Measurements from ENCODE around the gene ELP4.

ELP4 gene

GRCh38 chr11:31824879-31825837 is 315.6 kb downstream of the ELP4 start:
- DNase-seq (ENCODE audit: low read depth), result no peak

GRCh38 chr11:31825838-31826484 is 316.4 kb downstream of the ELP4 start:
- DNase-seq (ENCODE audit: low read depth), result no peak

- DNase-seq (ENCODE audit: low read depth), result no peak
Measured at GRCh38 chr11:31826536-31827438, 317.2 kb downstream of the ELP4 start.

GRCh38 chr11:31827455-31828206 is 318.1 kb downstream of the ELP4 start:
- no peak for DNase-seq (ENCODE audit: low read depth)

- no peak for DNase-seq (ENCODE audit: low read depth)
Measured at GRCh38 chr11:31828217-31828616, 318.6 kb downstream of the ELP4 start.

GRCh38 chr11:31830406-31830805 is 320.8 kb downstream of the ELP4 start:
- no peak for DNase-seq (ENCODE audit: low read depth)

GRCh38 chr11:31834237-31834636 is 324.7 kb downstream of the ELP4 start:
- DNase-seq (ENCODE audit: low read depth), result no peak
